Mononuclear cell (primary cell): ENCODE results near the gene SPSB2. TPM values are rescaled to one million over a fixed set of nuclear protein-coding genes. Genes with fewer than 3 reads are reported as not detected.

Experiments
- H3K27me3 ChIP-seq: 2 replicates; pipeline ENCODE4 v1.6.0; 2011; ENCODE audit warnings: low read length, control low read depth; ENCODE audit not compliant: insufficient read depth
- H3K4me1 ChIP-seq: 2 replicates; pipeline ENCODE4 v1.5.1; 2011; ENCODE audit warnings: mild to moderate bottlenecking, low read length, control low read depth; ENCODE audit not compliant: insufficient read depth
- H3K4me3 ChIP-seq: 2 replicates; pipeline ENCODE4 v1.5.1; 2011; ENCODE audit warnings: mild to moderate bottlenecking, low read length, moderate library complexity
- H3K9me3 ChIP-seq: 2 replicates; pipeline ENCODE4 v1.5.1; 2011; ENCODE audit warnings: low read depth, mild to moderate bottlenecking, control low read depth, low read length
- total RNA-seq: library from RNA; depleted of rRNA; stranded (reverse); fragments of >200 nt; gene quantifications from one replicate; pipeline ENCODE4 v1.2.3, GENCODE V29; 2012

The SPSB2 gene
- total RNA-seq, 1 donor: 1.6 TPM

- Histone ChIP-seq H3K27me3 (no peaks in the 10 kb centered on the region), H3K9me3 (no peaks in the 10 kb centered on the region), H3K4me3 (no peak overlapping the region), H3K4me1 (peaks cover 4% of the 10 kb centered on the region)
Measured at GRCh38 chr12:6839482-6840201, 33.5 kb downstream of the SPSB2 start.

- Histone ChIP-seq H3K4me1 (peaks cover 4% of the 10 kb centered on the region), H3K4me3 (no peak overlapping the region), H3K27me3 (no peaks in the 10 kb centered on the region), H3K9me3 (no peaks in the 10 kb centered on the region)
Measured at GRCh38 chr12:6838854-6839253, 34.2 kb downstream of the SPSB2 start.

- H3K4me3 ChIP-seq: no peak overlapping the region
- H3K9me3 ChIP-seq: no peaks in the 10 kb centered on the region
- no peaks in the 10 kb centered on the region for H3K27me3 ChIP-seq
- H3K4me1 ChIP-seq: peaks cover 4% of the 10 kb centered on the region
Measured at GRCh38 chr12:6837370-6838060, 35.6 kb downstream of the SPSB2 start.

- peaks cover 4% of the 10 kb centered on the region for H3K4me1 ChIP-seq
- H3K9me3 ChIP-seq: no peaks in the 10 kb centered on the region
- no peak overlapping the region for H3K4me3 ChIP-seq
- no peaks in the 10 kb centered on the region for H3K27me3 ChIP-seq
Measured at GRCh38 chr12:6836851-6837250, 36.3 kb downstream of the SPSB2 start.

GRCh38 chr12:6834873-6835272 is 38.2 kb downstream of the SPSB2 start:
- H3K9me3 ChIP-seq: no peaks in the 10 kb centered on the region
- peaks cover 7% of the 10 kb centered on the region for H3K27me3 ChIP-seq
- H3K4me1 ChIP-seq: peaks cover 4% of the 10 kb centered on the region
- no peak overlapping the region for H3K4me3 ChIP-seq

GRCh38 chr12:6834254-6834653 is 38.8 kb downstream of the SPSB2 start:
- H3K4me3 ChIP-seq: no peak overlapping the region
- H3K27me3 ChIP-seq: peaks cover 13% of the 10 kb centered on the region
- H3K9me3 ChIP-seq: no peaks in the 10 kb centered on the region
- peaks cover 7% of the 10 kb centered on the region for H3K4me1 ChIP-seq

GRCh38 chr12:6833189-6833890 is 39.8 kb downstream of the SPSB2 start:
- no peaks in the 10 kb centered on the region for H3K9me3 ChIP-seq
- H3K4me1 ChIP-seq: peaks cover 16% of the 10 kb centered on the region
- peaks cover 18% of the 10 kb centered on the region for H3K27me3 ChIP-seq
- no peak overlapping the region for H3K4me3 ChIP-seq

GRCh38 chr12:6832125-6832524 is 41.0 kb downstream of the SPSB2 start:
- Histone ChIP-seq H3K4me1 (peaks cover 23% of the 10 kb centered on the region), H3K4me3 (no peak overlapping the region), H3K9me3 (no peaks in the 10 kb centered on the region), H3K27me3 (peaks cover 25% of the 10 kb centered on the region)

GRCh38 chr12:6831450-6831995 is 41.6 kb downstream of the SPSB2 start:
- Histone ChIP-seq H3K4me1 (peaks cover 23% of the 10 kb centered on the region), H3K4me3 (no peak overlapping the region), H3K27me3 (peaks cover 31% of the 10 kb centered on the region), H3K9me3 (no peaks in the 10 kb centered on the region)

GRCh38 chr12:6830999-6831398 is 42.1 kb downstream of the SPSB2 start:
- peaks cover 23% of the 10 kb centered on the region for H3K4me1 ChIP-seq
- no peaks in the 10 kb centered on the region for H3K9me3 ChIP-seq
- H3K27me3 ChIP-seq: peaks cover 34% of the 10 kb centered on the region
- no peak overlapping the region for H3K4me3 ChIP-seq

- Histone ChIP-seq H3K4me1 (peaks cover 19% of the 10 kb centered on the region), H3K4me3 (no peak overlapping the region), H3K9me3 (no peaks in the 10 kb centered on the region), H3K27me3 (peaks cover 36% of the 10 kb centered on the region)
Measured at GRCh38 chr12:6830286-6830890, 42.7 kb downstream of the SPSB2 start.

GRCh38 chr12:6829536-6830220 is 43.4 kb downstream of the SPSB2 start:
- Histone ChIP-seq H3K4me1 (peaks cover 19% of the 10 kb centered on the region), H3K4me3 (no peak overlapping the region), H3K9me3 (no peaks in the 10 kb centered on the region), H3K27me3 (peaks cover 38% of the 10 kb centered on the region)

GRCh38 chr12:6828781-6829535 is 44.1 kb downstream of the SPSB2 start:
- Histone ChIP-seq H3K9me3 (no peaks in the 10 kb centered on the region), H3K4me3 (peak overlapping the region; percentile 37), H3K27me3 (peaks cover 38% of the 10 kb centered on the region), H3K4me1 (peaks cover 19% of the 10 kb centered on the region)
